ENCODE measurements around the gene EPHB1.
"Not testable (repeated sequence)": the region's sequence is repeated elsewhere in the genome, so short reads cannot be mapped to it uniquely, and the experiment has no call there.

The EPHB1 gene

DNA sequence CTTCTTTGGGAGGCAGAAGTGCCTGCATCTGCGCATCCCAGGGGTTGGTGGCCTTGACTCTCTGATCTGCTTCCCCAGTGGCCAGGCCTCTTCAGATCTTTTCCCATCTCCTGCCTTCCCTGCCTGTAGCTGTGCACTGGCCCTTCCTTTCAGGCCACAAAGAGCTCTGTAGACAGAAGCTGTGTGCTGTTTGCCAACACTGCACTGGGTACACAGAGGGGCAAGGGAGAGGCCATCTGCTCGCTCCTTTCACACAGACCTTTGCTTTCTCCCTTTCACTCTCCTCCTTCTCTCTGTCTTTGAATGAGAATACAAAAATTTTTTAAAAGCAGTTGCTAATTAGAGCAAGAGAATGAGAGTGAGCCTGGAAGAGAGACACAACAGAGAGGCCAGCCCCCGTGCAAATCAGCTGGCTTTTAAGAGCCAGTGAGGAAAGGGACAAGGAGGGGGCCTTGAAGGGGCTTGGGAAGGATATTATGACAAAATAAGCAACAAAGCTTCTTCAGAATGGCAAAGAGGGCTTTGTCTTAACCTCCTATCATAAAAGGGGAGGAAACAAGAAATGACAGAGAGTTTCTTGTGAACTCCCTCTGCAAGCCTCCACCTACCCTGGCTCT, 170.9 kb downstream of the EPHB1 start:
- no peak for DNase-seq

DNA sequence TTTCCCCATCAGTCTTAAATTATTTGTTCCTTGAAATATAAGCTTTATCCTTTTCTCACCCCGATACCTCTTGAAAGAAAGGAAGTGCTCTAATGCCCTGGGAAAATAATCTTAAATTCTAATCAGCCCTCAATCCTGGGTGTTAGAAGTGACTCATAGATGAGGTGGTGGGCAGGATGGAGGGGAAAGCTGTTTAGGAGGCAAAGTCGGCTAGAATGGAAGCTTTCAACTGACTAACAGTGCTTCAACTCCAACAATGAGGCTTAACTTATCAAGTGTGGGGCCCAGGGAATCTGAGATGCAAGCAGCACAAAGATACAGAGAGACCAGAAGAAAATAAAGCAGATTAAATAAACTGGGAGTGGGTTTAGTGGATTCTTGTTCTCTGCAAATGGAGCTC, 175.8 kb downstream of the EPHB1 start:
- DNase-seq = no peak

DNA sequence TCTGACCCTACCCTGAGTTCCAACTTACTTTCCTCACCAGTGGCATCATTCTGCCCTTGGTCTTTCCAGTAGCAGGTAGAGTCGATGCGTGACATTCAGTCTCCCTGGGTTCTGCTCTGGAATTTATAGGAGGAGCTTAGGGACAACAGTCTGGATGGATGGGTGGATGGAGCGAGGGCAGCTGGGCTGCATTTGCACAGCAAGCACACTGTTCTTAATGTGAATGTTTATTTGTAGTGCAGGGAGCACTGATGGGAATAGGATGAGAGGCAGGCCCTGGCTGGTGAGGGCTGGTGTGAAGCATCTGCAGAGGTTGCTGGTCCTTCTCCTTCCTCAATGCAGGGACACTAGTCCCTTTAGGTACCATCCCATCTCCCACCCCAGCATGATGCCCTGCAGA, 176.2 kb downstream of the EPHB1 start:
- DNase-seq = no peak

- not testable (repeated sequence) for DNase-seq
Measured at GRCh38 chr3:134971907-134972306, 176.8 kb downstream of the EPHB1 start.

GRCh38 chr3:134972836-134973455, 177.9 kb downstream of the EPHB1 start:
- no peak for DNase-seq

DNA sequence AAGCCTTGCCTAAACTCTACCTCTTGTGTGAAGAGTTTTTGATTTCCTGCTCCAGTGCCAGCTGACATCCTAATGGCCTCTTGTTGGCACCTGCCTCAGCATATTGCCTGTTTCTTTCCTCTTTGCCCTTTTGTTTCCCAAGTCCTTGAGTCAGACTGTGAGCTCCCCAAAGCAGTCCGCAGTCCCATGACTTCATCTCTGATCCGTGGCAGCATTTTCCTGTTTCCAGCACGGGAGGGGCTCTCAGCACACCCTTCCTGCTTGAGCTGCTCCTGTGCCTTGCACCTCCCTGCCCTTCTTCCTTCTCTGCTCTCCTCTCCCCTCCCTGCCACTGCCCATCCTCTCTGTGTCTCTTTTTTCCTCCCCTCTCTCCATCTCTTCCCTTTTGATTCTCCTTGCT, 179.6 kb downstream of the EPHB1 start:
- DNase-seq = no peak

- no peak for DNase-seq
Measured at GRCh38 chr3:134976948-134977347, 181.9 kb downstream of the EPHB1 start.

- no peak for DNase-seq
Measured at GRCh38 chr3:134978658-134979057, 183.6 kb downstream of the EPHB1 start.

DNA sequence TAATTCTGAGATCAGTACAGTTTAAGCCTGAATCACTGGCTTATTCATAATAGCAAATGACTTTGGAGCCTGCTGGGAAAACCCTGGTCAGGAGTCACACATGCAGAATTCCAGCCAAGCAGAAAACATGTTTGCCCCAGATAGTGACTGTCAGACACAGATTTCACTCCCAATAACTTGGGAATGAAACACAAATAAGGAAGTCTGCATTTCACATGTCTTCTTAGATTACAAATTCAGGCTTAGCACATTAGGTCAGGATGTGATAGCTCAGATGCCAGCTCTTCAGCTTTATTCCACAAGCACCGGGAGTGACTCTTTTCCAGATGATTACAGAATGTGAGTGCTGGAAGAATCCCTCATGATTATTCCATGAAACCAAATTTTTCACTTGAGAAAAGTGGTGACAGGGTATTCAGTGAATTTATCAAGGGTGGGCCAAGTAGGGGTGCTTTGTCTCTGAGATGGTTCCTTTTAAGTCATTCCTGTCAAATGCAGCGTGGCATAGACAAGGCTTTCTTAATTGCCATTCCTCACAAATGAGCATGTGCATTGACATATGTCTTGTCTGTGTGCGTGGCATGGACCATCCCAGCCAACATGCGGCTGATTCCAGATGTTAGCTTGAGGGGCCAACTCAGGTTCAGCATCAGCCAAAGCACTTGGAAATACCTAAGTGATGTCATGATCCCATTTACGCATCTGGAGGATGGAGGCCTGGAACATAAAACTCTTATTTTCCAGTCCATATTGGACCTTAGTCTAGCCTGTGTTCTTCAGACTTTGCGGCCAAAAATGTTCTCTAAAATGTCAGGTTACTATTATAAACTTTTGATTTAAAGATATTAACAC, 191.0 kb downstream of the EPHB1 start:
- no peak for DNase-seq

DNA sequence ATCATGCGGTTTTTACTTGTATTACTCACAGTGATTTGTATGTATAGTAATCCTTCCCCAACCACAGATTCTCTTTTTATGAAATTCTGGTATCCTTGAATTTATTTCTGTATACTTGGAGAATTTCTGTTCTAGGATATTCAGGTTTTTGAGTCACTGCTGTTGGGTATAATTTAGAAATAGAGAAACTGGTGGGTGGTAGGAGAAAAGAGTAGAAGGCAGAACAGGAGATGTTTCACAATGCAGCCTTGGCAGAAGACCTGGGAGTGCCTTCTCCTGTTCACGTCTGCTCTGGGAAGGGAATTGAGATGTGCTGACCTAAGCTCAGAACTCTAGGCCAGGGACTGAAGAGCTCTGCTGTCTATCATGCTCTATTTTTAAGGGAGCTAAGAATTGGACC, 193.6 kb downstream of the EPHB1 start:
- no peak for DNase-seq

- no peak for DNase-seq
Measured at GRCh38 chr3:134991003-134991402, 195.9 kb downstream of the EPHB1 start.

DNA sequence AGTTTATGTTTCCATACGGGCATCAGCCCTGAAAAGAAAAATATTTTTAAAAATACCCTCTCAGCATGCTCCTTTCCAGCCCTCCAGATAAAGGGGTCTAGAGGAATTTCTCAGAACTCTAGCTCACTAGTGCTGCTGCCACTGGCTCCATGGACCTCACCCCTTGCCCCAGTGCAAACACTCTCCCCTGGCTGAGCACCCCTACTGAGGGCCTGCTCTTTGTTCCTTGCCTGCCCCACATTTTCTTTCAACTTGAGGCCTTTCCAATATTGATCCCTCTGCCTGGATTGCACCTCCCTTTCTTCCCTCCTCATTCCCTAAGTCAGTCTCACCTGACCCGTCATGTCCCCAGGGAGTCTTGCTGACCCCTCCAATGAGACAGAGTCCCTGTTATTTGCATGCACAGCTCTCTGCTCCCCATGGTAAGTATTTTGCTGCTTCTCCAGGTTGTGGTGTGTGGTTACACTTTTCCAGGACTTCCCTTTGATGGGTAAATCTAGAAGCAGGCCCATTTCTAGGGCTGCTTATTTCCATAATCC, 196.5 kb downstream of the EPHB1 start:
- no peak for DNase-seq

DNA sequence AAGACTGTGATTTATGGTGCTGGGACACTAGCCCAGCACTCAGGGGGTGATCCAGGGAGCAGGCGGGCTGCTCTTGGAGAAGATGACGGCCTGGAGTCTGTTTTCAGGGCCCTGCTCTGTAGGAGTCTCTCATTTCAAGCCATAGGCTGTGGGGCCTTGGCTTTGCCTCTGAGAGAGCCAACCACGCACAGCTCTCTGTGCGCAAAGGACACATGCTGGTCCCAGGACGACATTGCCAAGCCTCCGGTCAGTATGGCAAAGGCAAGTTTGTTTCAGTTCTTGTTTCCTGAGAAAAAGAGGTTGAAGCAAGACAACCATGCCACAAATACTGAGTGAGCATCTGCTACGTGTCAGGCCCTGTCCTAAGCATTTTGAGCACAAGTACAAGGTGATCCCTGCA, 197.1 kb downstream of the EPHB1 start:
- DNase-seq = no peak

DNA sequence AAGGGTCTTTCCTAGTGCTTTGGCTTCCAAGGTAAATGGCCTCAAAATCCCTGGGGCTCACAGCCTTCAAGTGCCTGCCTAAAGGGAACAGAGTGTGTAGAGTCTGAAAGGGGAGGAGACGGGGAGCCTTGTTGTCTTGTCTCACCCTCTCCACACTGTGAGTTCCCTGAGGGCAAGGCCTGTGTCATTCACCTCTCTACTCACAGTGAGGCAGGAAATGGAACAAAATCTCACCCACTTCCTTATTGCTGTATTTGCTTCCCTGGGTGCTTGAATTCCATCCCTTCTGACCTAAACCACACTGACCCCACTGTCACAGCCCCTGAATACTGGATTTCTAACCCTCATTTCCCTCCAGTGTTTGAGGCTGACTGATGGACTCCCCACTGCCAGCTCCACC, 197.5 kb downstream of the EPHB1 start:
- no peak for DNase-seq

DNA sequence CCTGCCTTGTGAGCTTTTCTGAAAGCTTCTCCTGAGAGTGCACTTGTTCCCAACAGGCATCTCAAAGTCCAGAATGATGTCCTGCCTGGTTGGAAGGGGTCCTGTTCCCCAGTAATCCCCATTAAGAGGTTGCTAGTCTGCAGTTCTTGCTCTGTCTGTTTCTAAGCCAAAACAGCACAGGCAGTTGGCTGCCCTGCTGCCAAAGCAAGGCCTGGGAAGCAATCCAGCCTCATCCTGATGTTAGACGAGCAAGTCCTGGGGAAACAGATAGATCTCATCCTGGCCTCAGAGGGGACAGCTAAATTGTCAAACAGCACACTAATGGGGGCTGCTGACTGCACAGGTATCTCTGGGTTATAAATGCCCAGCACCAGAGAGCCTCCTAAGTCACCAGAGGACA, 198.0 kb downstream of the EPHB1 start:
- no peak for DNase-seq

DNA sequence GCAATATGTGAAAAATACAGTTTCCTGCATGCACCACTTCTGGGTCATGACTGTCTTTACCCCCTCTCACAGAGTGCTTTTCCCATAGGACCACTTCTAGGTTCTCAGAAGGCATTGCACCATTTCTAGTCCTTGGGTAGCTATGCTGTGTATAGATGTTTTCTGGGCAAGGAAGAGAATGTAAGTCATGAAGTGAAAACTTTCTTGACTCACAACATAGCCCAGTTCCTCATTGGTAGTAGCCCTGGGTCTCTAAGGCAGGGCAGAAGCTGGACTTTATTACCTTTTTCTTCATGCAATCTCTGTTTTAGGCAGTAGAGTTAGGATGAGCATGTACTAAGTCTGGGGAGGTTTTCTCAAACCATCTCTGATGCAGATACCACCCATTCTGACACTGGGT, 203.1 kb downstream of the EPHB1 start:
- no peak for DNase-seq

DNA sequence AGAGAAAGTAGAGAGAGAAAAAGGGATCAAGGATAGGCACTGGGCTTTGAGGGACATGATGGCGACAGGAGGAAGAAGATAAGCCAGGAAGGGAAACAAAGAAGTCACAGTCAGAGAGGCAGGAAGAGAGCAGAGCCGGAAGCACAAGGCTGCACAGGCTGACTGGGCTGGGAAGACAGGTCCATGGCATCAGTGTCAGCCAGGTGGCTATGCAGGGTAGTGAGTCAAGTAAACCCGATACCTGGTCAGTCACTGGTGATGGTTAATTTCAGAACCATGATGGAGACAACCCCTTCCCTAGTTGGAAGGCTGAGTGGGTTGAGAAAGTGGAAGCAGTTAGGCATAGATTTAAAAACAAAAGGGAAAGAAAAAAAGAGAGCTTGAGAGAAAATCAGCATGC, 203.8 kb downstream of the EPHB1 start:
- no peak for DNase-seq

GRCh38 chr3:135000465-135000864, 205.4 kb downstream of the EPHB1 start:
- DNase-seq = no peak

DNA sequence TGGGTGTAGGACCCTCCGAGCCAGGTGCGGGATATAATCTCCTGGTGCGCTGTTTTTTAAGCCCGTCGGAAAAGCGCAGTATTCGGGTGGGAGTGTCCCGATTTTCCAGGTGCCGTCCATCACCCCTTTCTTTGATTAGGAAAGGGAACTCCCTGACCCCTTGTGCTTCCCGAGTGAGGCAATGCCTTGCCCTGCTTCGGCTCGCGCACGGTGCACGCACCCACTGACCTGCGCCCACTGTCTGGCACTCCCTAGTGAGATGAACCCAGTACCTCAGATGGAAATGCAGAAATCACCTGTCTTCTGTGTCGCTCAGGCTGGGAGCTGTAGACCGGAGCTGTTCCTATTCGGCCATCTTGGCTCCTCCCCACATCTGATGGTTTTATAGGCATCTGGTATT, 210.6 kb downstream of the EPHB1 start:
- DNase-seq = not testable (repeated sequence)

DNA sequence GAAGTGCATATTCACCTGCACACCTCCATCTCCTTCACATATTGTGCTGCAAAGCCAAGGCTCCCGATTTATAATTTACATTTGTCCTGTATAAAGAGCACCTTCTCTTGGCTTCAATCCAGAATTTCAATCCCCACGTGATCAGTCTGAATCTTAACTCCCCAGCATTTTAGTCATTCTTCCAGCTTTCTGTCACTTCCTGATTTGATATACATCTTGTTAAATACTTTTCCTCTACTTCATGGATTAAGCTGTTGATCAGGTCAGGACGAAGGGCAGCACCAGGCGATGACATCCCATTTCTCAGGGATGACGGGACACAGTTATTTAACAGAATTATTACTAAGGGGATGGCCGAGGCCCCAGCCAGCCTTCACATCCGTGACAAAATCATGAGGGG, 212.5 kb downstream of the EPHB1 start:
- DNase-seq = no peak

- no peak for DNase-seq
Measured at GRCh38 chr3:135008326-135008725, 213.3 kb downstream of the EPHB1 start.

GRCh38 chr3:135009014-135009413, 214.0 kb downstream of the EPHB1 start:
- DNase-seq = no peak

DNA sequence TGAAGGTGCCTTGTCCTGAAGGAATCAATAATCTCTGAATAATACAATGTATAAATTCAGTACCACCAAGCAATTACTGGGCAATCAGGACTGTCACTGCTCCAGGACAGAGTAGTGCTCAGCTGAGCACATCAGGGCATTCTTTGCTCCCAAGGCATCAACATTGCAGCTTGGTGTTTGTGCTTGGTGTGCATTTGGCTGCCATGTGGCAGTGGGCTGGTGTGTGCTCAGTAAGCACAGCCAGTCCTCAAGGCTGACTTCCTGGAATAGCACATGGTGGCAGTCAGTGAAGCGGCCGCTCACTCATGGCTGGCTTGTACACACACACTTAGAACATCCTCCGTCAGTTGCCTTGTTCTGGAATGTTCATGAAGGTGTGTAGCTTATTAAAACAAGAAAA, 217.0 kb downstream of the EPHB1 start:
- DNase-seq = no peak

- DNase-seq = no peak
Measured at GRCh38 chr3:135013206-135013605, 218.1 kb downstream of the EPHB1 start.

Data from 8988T (cell line).